Amygdala (tissue), 56 donors: ENCODE measurements around the gene NTN4.
"Not testable (repeated sequence)": the region's sequence is repeated elsewhere in the genome, so short reads cannot be mapped to it uniquely, and the experiment has no call there.

Experiments
- DNase-seq, 56 donors: peaks; one replicate each; lab custom pipeline; 2025; lab: John Stamatoyannopoulos, UW

Gene NTN4

GRCh38 chr12:95674163-95674562, 116.4 kb downstream of the NTN4 start:
- DNase-seq: no peak

- no peak for DNase-seq
Measured at GRCh38 chr12:95673576-95673975, 117.0 kb downstream of the NTN4 start.

GRCh38 chr12:95672166-95672565, 118.4 kb downstream of the NTN4 start:
- no peak for DNase-seq

- DNase-seq: no peak
Measured at GRCh38 chr12:95671265-95671664, 119.3 kb downstream of the NTN4 start.

DNA sequence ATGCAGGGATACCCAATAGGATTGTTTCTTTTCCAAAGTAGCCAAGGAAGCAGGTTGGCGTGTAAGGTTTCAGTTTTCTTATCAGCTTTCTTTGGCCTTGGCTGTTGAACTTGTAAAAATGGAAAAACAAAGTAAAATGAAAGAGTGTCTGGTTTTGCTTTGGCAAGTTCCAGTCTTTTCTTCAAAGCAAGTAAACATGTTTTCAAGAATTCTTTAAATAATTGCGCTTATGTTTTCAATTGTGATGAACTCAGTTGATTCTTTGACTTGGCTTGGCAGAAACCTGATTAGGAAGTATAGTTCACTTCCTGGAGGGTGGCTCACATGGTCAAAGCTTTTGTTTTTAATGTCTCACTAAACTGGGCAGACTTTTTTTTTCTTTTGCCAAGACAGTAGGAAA, 127.0 kb downstream of the NTN4 start:
- no peak for DNase-seq

DNA sequence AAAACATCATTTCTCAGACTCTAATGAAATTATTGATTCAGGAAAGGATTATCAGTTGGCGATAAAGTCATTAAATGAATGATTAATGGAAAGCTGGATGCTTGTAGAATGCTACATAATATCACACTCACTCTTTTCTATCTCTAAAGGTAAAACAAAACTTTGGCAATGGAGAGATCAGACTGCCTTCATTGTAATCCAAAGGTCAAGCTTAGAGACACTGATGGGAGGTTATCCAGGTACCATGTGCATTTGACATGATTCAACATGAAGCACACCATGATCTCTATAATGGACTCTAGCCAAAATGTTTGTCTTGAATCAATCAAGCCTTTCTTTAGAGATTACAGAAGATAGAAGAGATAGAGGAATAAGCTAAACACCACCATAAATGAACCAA, 129.2 kb downstream of the NTN4 start:
- no peak for DNase-seq

GRCh38 chr12:95658386-95658785, 132.2 kb downstream of the NTN4 start:
- no peak for DNase-seq

DNA sequence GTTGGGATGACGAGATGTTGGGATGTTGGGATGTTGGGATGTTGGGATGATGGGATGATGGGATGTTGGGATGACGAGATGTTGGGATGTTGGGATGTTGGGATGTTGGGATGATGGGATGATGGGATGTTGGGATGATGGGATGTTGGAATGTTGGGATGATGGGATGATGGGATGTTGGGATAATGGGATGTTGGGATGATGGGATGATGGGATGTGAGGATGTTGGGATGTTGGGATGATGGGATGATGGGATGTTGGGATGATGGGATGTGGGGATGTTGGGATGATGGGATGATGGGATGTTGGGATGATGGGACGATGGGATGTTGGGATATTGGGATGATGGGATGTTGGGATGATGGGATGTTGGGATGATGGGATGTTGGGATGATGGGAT, 135.9 kb downstream of the NTN4 start:
- DNase-seq: not testable (repeated sequence)

- DNase-seq: no peak
Measured at GRCh38 chr12:95653771-95654546, 136.6 kb downstream of the NTN4 start.

DNA sequence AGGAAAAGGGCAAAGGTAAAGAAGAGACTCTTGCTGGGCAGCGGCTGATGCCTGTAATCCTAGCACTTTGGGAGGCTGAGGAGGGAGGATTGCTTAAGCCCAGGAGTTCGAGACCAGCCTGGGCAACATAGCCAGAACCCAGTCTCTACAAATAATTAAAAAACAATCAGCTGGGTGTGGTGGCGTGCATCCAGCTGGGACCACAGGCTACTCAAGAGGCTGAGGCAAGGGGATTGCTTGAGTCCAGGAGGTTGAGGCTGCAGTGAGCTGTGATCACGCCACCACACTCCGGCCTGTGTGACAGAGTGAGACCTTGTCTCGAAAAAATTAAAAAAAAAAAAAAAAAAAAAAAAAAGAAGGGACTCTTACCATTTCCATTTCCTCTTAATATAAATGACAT, 138.9 kb downstream of the NTN4 start:
- no peak for DNase-seq

GRCh38 chr12:95648990-95649791, 141.4 kb downstream of the NTN4 start:
- no peak for DNase-seq

GRCh38 chr12:95646781-95647190, 143.8 kb downstream of the NTN4 start:
- no peak for DNase-seq

DNA sequence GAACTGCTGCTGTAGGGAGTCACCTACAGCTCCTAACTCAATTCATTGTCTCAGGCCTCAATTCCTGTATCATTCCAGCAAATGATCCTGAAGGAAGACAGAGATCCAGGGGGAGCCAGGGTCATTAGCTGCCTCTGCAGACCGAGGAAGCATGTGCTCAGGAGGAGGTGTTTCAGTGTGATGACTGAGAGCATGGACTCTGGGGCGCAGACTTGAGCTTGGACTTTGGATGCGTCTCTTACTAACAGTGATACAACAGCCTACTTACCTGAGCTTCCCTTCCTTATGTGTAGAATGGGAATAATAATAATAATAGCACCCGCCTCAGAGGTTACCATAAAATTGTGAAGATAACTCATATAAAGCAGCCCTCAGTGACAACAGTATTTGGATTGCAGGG, 147.3 kb downstream of the NTN4 start:
- no peak for DNase-seq

- DNase-seq: no peak
Measured at GRCh38 chr12:95642583-95642982, 148.0 kb downstream of the NTN4 start.

- DNase-seq: no peak
Measured at GRCh38 chr12:95641299-95641952, 149.1 kb downstream of the NTN4 start.

DNA sequence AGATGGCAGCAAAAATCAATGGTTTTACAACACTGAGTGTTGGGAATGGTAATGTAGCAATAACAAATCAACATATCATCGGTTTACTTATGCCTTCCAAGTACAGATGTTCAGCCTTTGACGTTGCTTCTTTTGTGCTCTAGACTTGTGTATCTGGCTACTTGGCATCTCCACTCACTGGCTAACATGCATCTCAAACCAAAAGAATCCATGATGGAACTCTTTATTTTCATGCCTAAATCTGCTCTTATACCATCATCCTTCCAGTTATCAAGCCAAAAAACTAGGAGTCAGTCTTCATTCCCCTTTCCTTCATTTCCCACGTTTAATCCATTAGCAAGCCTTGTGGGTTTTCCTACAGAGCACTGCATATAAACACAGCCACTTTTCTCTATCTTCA, 150.0 kb downstream of the NTN4 start:
- no peak for DNase-seq

DNA sequence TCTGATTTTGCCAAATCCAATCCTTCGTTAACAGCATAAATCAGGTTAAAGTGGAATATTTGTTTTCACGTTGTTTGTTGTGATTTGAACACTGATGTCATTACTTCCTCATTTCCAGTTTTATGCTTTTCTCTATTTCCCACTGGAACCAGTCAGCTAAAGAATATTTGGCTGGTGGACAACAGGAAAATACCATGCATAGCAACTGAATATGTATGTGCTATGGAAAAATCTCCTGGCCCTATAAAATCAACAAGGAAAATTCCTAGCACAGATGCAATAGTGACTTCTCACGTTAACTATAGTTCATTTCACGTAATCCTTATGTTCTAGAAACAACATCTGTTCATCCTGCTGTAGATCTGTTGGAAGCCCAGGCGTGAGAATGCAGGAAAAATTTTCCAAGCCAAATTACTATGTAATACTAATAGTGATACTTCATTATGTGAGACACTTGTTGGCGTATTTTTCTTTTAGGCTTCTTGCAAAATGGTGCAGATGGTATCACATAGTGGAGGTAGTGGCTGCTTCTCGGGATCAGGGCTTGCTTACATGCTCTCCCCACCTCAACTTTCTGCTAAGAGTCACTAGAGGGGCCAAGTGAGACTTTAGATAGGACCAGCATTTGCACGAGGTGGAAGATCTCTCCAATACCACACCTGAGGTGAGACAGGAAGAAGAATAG, 153.0 kb downstream of the NTN4 start:
- no peak for DNase-seq

- DNase-seq: no peak
Measured at GRCh38 chr12:95637010-95637409, 153.6 kb downstream of the NTN4 start.

DNA sequence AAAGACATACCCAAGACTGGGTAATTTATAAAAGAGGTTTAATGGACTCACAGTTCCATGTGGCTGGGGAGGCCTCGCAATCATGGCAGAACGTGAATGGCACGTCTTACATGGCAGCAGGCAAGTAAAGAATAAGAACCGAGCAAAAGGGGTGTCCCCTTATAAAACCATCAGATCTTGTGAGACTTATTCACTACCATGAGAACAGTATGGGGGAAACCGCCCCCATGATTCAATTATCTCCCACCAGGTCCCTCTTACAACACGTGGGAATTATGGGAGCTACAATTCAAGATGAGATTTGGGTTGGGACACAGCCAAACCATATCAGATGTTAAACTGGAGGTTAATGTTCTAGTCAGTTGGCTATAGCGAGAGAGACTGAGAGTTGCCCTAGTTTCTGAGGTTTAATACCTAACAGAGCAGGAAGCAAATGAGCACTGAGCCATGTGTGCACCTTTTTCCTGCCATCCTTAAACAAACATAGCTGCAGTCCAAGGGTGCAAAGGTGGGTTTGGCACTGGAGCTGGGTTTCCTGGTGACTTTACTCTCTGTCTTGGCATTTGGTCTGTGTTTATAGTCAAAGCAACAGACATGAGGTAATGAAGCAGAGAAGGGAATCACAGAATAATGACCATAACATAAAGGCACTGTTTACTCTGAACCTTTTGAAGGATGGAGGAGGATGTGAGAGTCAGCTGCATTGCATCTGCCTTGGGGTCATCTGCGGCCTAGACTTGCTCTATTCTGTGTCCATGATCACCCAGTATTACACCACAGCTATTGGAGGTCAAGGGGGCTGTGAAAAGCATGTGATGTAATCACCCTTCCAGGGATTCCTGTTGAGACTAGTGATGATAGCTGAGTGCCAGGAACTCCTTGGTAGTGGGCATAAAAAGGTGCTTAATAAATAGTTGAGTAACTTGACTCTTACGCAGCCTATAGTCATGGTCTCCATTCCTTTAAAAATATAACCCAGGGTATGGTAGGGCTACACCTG, 155.6 kb downstream of the NTN4 start:
- DNase-seq: no peak
